GM23338 (cell line): ENCODE results near the gene CALHM2. TPM values are rescaled to one million over a fixed set of nuclear protein-coding genes. Genes with fewer than 3 reads are reported as not detected.

Experiments used
- ATAC-seq: fragments of 200-7000 bp; cut with Tn5 transposase; 3 replicates; pipeline ENCODE4 v1.9.1; 2020
- DNase-seq: peaks from one replicate; pipeline ENCODE4 v3.0.0-alpha.2; 2015; ENCODE audit warnings: low spot score
- H2AFZ ChIP-seq: fragments of 200-600 bp; sonication (generic); 2 replicates; pipeline ENCODE4 v1.8.0; 2016; ENCODE audit warnings: antibody characterized with exemption, mild to moderate bottlenecking, moderate library complexity
- H3F3A ChIP-seq: fragments of 200-600 bp; sonication (generic); replicated peaks from 2 replicates; pipeline ENCODE4 v1.8.0; 2017; ENCODE audit warnings: antibody characterized with exemption, mixed run types, low read depth
- H3K27ac ChIP-seq: fragments of 200-600 bp; sonication (generic); 2 replicates; pipeline ENCODE4 v1.6.1; 2016; ENCODE audit warnings: low read depth
- H3K27me3 ChIP-seq: fragments of 200-600 bp; sonication (generic); 2 replicates; pipeline ENCODE4 v1.8.0; 2016; ENCODE audit warnings: mild to moderate bottlenecking, mixed run types, moderate library complexity; ENCODE audit not compliant: insufficient read depth
- H3K36me3 ChIP-seq: fragments of 200-600 bp; sonication (generic); 2 replicates; pipeline ENCODE4 v1.8.0; 2016; ENCODE audit warnings: mild to moderate bottlenecking; ENCODE audit not compliant: insufficient read depth
- H3K4me1 ChIP-seq: fragments of 200-600 bp; sonication (generic); 2 replicates; pipeline ENCODE4 v1.8.0; 2016; ENCODE audit warnings: mild to moderate bottlenecking, moderate library complexity; ENCODE audit not compliant: insufficient read depth
- H3K4me2 ChIP-seq: fragments of 200-600 bp; sonication (generic); 2 replicates; pipeline ENCODE4 v1.7.1; 2017; ENCODE audit warnings: mixed run types
- H3K4me3 ChIP-seq: fragments of 200-600 bp; sonication (generic); 2 replicates; pipeline ENCODE4 v1.6.1; 2016; ENCODE audit warnings: mixed run types
- H3K79me2 ChIP-seq: fragments of 200-600 bp; sonication (generic); replicated peaks from 2 replicates; pipeline ENCODE4 v1.8.0; 2017; ENCODE audit warnings: mild to moderate bottlenecking; ENCODE audit not compliant: insufficient read depth
- H3K9me2 ChIP-seq: fragments of 200-600 bp; sonication (generic); 2 replicates; pipeline ENCODE4 v1.8.0; 2017; ENCODE audit not compliant: insufficient read depth
- H4K20me1 ChIP-seq: fragments of 200-600 bp; sonication (generic); replicated peaks from 2 replicates; pipeline ENCODE4 v1.8.0; 2017; ENCODE audit warnings: mild to moderate bottlenecking; ENCODE audit not compliant: insufficient read depth
- H3K27ac Mint-ChIP-seq: 2 replicates; pipeline ENCODE4 v1.8.0; 2020; ENCODE audit warnings: inconsistent platforms, mild to moderate bottlenecking, moderate library complexity, mixed read lengths
- H3K27me3 Mint-ChIP-seq: 3 replicates; pipeline ENCODE4 v1.8.0; 2022; ENCODE audit warnings: low read depth, mild to moderate bottlenecking, moderate library complexity, mixed read lengths, inconsistent platforms; ENCODE audit not compliant: insufficient read depth, poor library complexity
- H3K36me3 Mint-ChIP-seq: 3 replicates; pipeline ENCODE4 v1.8.0; 2021; ENCODE audit warnings: low read depth, mild to moderate bottlenecking, inconsistent platforms, moderate library complexity, mixed read lengths
- H3K4me1 Mint-ChIP-seq: 3 replicates; pipeline ENCODE4 v1.8.0; 2020; ENCODE audit warnings: mild to moderate bottlenecking, inconsistent platforms, mixed read lengths
- H3K4me3 Mint-ChIP-seq: 3 replicates; pipeline ENCODE4 v1.8.0; 2021; ENCODE audit warnings: moderate library complexity, mild to moderate bottlenecking, inconsistent platforms, mixed read lengths
- H3K9me3 Mint-ChIP-seq: 3 replicates; pipeline ENCODE4 v1.8.0; 2020; ENCODE audit warnings: moderate library complexity, mild to moderate bottlenecking, inconsistent platforms, mixed read lengths
- CREB1 ChIP-seq: fragments of 250-450 bp; sonication (Bioruptor Pico); IDR thresholded peaks from 2 replicates; pipeline ENCODE4 v1.5.0; 2020; ENCODE audit warnings: low read depth, mild to moderate bottlenecking, moderate library complexity
- CTCF ChIP-seq, 2 experiments: fragments of 200-600 bp in 1 of 2; sonication (generic) in 1 of 2; conservative IDR thresholded peaks; 2 replicates each; pipeline versions ENCODE4 v1.5.1 to v1.6.1; 2016 to 2017; ENCODE audit warnings: antibody characterized with exemption in 2 of 2, low read depth in 2 of 2, mild to moderate bottlenecking in 2 of 2, moderate library complexity in 1 of 2
- ETS1 ChIP-seq: IDR thresholded peaks from 2 replicates; pipeline ENCODE4 v1.6.1; 2016; ENCODE audit warnings: antibody characterized with exemption
- EZH2 ChIP-seq: fragments of 200-600 bp; sonication (generic); IDR thresholded peaks from one replicate; pipeline ENCODE4 v1.8.0; 2017; ENCODE audit warnings: antibody characterized with exemption, mild to moderate bottlenecking, low read depth; ENCODE audit not compliant: unreplicated experiment
- EZH2phosphoT487 ChIP-seq: fragments of 200-600 bp; sonication (generic); IDR thresholded peaks from one replicate; pipeline ENCODE4 v1.8.1; 2018; ENCODE audit warnings: antibody characterized with exemption; ENCODE audit not compliant: unreplicated experiment
- JUNB ChIP-seq: IDR thresholded peaks from one replicate; pipeline ENCODE4 v1.6.1; 2016; ENCODE audit warnings: antibody characterized with exemption; ENCODE audit not compliant: unreplicated experiment
- NANOG ChIP-seq: IDR thresholded peaks from 2 replicates; pipeline ENCODE4 v1.6.1; 2016; ENCODE audit warnings: antibody characterized with exemption, borderline replicate concordance
- POLR2AphosphoS5 ChIP-seq: IDR thresholded peaks from 2 replicates; pipeline ENCODE4 v1.6.1; 2016; ENCODE audit warnings: antibody characterized with exemption, low read depth
- REST ChIP-seq: IDR thresholded peaks from one replicate; pipeline ENCODE4 v1.6.1; 2018; ENCODE audit warnings: antibody characterized with exemption; ENCODE audit not compliant: unreplicated experiment
- STAT1 ChIP-seq: IDR thresholded peaks from one replicate; pipeline ENCODE4 v1.6.1; 2016; ENCODE audit warnings: antibody characterized with exemption; ENCODE audit not compliant: unreplicated experiment
- ZNF114 ChIP-seq: fragments of 250-450 bp; sonication (Bioruptor Pico); IDR thresholded peaks from 2 replicates; pipeline ENCODE4 v1.5.0; 2020; ENCODE audit warnings: mild to moderate bottlenecking, moderate library complexity
- ZNF331 ChIP-seq: fragments of 250-450 bp; sonication (Bioruptor Pico); IDR thresholded peaks from 2 replicates; pipeline ENCODE4 v1.5.0; 2020; ENCODE audit warnings: low read depth, mild to moderate bottlenecking, moderate library complexity
- polyA plus RNA-seq: library from polyadenylated mRNA; unstranded; fragments of >200 nt; fragmentation: Nextera tagmentation; extraction: Ambion mirVana; gene quantifications from 2 replicates; pipeline ENCODE4 v1.2.1, GENCODE V29; 2016
- total RNA-seq: library from RNA; depleted of rRNA; stranded (reverse); fragments of >200 nt; shearing (Covaris generic); gene quantifications from 2 replicates; pipeline ENCODE4 v1.2.3, GENCODE V29; 2014
- TF ChIP-seq, protein P1 (sequence below): fragments of 250-450 bp; sonication (Bioruptor Pico); IDR thresholded peaks from 2 replicates; pipeline ENCODE4 v1.5.0; 2020; ENCODE audit warnings: mild to moderate bottlenecking, moderate library complexity

CALHM2 gene
- total and polyA plus RNA-seq, 2 experiments from 2014 or later, result 2.1 to 2.2 TPM

DNA sequence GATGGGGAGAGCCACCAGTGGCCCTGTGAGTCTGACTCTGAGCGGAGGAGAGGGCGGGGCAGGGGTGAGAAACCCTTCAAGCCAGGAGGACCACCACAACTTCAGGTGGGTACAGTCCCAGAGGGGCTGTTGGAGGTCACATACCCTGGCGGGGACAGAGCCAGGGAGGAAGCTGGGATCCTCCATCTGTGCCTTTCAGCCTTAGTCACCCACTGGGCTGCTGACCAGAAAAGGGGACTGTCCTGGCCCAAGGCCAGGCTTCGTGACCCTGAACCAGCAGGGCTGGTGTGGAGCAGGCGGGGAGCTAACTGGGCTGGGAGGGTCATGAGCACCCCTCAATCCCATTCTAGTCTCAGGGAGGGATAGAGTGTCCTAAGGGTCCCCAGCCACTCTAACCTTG lies 28.4 kb upstream of the CALHM2 start:
- Histone ChIP-seq H3K4me3 (no peak overlapping the region), H3K9me2 (no peaks in the 10 kb centered on the region), H3K4me1 (no peaks in the 10 kb centered on the region), H2AFZ (no peak overlapping the region), H3K79me2 (no peaks in the 10 kb centered on the region), H3K27ac (no peak overlapping the region), H4K20me1 (no peaks in the 10 kb centered on the region), H3F3A (no peaks in the 10 kb centered on the region), H3K4me2 (no peak overlapping the region), H3K36me3 (no peaks in the 10 kb centered on the region), H3K27me3 (no peaks in the 10 kb centered on the region)
- no peak for TF ChIP-seq REST
- TF ChIP-seq EZH2phosphoT487, result no peak
- no peak for TF ChIP-seq POLR2AphosphoS5
- TF ChIP-seq ETS1, result no peak
- no peak for TF ChIP-seq NANOG
- TF ChIP-seq, protein P1, sequence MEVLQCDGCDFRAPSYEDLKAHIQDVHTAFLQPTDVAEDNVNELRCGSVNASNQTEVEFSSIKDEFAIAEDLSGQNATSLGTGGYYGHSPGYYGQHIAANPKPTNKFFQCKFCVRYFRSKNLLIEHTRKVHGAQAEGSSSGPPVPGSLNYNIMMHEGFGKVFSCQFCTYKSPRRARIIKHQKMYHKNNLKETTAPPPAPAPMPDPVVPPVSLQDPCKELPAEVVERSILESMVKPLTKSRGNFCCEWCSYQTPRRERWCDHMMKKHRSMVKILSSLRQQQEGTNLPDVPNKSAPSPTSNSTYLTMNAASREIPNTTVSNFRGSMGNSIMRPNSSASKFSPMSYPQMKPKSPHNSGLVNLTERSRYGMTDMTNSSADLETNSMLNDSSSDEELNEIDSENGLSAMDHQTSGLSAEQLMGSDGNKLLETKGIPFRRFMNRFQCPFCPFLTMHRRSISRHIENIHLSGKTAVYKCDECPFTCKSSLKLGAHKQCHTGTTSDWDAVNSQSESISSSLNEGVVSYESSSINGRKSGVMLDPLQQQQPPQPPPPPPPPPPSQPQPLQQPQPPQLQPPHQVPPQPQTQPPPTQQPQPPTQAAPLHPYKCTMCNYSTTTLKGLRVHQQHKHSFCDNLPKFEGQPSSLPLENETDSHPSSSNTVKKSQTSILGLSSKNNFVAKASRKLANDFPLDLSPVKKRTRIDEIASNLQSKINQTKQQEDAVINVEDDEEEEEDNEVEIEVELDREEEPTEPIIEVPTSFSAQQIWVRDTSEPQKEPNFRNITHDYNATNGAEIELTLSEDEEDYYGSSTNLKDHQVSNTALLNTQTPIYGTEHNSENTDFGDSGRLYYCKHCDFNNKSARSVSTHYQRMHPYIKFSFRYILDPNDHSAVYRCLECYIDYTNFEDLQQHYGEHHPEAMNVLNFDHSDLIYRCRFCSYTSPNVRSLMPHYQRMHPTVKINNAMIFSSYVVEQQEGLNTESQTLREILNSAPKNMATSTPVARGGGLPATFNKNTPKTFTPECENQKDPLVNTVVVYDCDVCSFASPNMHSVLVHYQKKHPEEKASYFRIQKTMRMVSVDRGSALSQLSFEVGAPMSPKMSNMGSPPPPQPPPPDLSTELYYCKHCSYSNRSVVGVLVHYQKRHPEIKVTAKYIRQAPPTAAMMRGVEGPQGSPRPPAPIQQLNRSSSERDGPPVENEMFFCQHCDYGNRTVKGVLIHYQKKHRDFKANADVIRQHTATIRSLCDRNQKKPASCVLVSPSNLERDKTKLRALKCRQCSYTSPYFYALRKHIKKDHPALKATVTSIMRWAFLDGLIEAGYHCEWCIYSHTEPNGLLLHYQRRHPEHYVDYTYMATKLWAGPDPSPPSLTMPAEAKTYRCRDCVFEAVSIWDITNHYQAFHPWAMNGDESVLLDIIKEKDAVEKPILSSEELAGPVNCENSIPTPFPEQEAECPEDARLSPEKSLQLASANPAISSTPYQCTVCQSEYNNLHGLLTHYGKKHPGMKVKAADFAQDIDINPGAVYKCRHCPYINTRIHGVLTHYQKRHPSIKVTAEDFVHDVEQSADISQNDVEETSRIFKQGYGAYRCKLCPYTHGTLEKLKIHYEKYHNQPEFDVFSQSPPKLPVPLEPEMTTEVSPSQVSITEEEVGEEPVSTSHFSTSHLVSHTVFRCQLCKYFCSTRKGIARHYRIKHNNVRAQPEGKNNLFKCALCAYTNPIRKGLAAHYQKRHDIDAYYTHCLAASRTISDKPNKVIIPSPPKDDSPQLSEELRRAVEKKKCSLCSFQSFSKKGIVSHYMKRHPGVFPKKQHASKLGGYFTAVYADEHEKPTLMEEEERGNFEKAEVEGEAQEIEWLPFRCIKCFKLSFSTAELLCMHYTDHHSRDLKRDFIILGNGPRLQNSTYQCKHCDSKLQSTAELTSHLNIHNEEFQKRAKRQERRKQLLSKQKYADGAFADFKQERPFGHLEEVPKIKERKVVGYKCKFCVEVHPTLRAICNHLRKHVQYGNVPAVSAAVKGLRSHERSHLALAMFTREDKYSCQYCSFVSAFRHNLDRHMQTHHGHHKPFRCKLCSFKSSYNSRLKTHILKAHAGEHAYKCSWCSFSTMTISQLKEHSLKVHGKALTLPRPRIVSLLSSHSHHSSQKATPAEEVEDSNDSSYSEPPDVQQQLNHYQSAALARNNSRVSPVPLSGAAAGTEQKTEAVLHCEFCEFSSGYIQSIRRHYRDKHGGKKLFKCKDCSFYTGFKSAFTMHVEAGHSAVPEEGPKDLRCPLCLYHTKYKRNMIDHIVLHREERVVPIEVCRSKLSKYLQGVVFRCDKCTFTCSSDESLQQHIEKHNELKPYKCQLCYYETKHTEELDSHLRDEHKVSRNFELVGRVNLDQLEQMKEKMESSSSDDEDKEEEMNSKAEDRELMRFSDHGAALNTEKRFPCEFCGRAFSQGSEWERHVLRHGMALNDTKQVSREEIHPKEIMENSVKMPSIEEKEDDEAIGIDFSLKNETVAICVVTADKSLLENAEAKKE (CRISPR knock-in tag), result no peak
- TF ChIP-seq STAT1, result no peak
- TF ChIP-seq CREB1, result no peak
- TF ChIP-seq ZNF114 (CRISPR knock-in tag), result no peak
- no peak for TF ChIP-seq JUNB
- TF ChIP-seq ZNF331, result no peak
- no peak for TF ChIP-seq EZH2
- no peak for TF ChIP-seq CTCF (conservative IDR thresholded peaks at IDR 0.05; ENCODE audit: low read depth in 2 of 2)
- no peaks in the 10 kb centered on the region for H3K9me3 Mint-ChIP-seq
- H3K36me3 Mint-ChIP-seq, result no peaks in the 10 kb centered on the region
- no peak overlapping the region for H3K27ac Mint-ChIP-seq
- H3K4me1 Mint-ChIP-seq, result peaks cover 15% of the 10 kb centered on the region
- ATAC-seq (no peak), DNase-seq (no peak)
- H3K4me3 Mint-ChIP-seq, result no peak overlapping the region
- H3K27me3 Mint-ChIP-seq, result peaks cover 9% of the 10 kb centered on the region
